ENCODE measurements around the gene OOSP2.
"Not testable (repeated sequence)": the region's sequence is repeated elsewhere in the genome, so short reads cannot be mapped to it uniquely, and the experiment has no call there.

The OOSP2 gene, protein sequence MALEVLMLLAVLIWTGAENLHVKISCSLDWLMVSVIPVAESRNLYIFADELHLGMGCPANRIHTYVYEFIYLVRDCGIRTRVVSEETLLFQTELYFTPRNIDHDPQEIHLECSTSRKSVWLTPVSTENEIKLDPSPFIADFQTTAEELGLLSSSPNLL
- 0 reads per million in 4 experiments for total RNA-seq

DNA sequence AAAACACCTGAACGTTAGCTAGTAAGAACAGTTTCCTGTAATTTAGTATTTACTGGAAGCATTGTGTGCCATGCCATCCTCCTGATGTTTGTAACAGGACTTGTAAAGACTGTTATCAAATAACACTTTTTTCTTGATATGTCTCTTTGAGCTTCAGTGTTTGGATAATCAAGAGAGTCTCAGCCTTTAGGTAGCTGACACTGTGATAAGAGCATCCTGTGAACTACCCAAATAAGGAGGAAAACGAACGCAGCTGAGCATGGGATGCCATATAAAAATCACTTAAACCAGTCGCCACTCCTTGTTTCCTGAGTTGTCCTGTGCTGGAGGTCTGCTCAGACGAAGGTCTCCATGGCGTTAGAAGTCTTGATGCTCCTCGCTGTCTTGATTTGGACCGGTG is at the start of gene OOSP2:
OOSP2 (plus strand) TSS at position 301 of the 400 bp plus-strand sequence; CDS start at position 352, 51 bp downstream.
- DNase-seq = no peak

DNA sequence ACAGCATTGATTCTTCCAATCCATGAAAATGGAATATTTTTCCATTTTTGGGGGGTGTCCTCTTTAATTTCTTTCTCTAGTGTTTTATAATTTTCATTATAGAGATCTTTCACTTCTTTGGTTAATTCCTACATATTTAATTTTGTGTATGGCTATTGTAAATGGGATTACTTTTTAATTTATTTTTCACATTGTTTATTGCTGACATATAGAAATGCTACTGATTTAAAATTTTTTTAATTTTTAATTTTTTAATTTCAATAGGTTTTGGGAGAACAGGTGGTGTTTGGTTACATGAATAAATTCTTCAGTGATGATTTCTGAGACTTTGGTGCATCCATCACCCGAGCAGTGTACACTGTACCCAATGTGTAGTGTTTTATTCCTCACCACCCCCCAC is 49.8 kb upstream of the OOSP2 start:
- DNase-seq = no peak

DNA sequence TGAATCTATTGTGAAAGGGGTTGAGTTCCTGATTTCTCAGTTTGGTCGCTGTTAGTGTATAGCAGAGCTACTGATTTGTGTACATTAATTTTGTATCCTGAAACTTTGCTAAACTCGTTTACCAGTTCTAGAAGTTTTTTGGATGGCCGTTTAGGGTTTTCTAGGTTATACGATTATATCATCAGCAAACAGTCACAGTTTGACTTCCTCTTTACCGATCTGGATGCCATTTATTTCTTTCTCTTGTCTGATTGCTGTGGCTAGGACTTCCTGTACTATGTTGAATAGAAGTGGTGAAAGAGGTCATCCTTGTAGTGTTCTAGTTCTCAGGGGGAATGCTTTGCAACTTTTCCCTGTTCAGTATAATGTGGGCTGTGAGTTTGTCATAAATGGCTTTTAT is 47.8 kb upstream of the OOSP2 start:
- no peak for DNase-seq

DNA sequence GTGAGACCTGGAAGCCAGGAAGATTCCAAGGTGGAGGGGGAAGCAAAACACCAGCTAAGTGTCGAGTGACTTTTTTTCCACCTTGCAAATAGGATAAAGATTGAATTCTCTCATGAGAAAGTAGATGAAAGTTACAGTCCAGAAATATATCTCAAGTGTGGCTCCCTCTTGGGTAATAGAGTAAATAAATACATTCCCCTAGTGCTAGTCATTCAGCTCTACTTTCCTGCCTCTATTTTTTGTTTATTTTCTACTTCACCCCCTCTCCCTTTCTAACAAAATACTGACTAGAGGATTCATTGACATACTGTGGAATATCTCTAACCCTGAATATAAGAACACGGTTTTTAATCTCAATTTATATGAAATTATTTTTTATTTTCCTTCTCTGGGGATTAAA is 42.4 kb upstream of the OOSP2 start:
- DNase-seq = no peak

DNA sequence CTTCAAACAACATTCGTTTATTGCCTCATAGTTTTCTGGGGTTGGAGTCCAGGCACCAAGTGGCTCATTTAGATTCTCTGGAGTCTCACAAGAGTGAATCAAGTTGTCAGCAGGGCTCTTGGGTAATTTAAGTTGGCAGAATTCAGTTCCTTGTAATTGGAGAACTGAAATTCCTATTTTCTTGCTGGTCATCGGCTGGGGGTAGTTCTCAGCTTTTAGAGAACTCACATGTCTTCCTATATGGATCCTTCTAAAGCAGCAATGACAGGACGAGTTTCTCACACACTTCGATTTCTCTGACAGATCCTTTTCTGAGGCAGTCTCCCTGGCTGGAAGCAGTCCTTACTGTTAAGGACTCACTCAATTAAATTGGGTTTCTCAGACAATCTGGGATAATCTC is 40.5 kb upstream of the OOSP2 start:
- no peak for DNase-seq

DNA sequence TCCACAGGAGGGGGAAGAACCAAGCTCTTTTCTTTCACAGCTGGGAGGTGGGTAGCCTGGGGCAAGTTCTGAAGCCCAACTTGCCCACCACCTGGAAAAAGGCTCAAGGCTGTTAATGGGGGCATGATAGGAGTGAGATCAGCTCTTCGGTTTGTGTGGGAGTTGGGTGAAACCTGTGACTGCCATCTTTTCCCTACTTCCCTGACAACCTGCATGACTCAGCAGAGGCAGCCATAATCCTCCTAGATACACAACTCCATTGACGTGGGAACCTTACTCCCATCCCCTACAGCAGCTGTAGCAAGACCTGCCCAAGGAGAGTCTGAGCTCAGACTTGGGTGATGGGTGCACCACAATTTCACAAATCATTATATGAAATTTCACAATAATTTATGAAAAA is 36.5 kb upstream of the OOSP2 start:
- no peak for DNase-seq

DNA sequence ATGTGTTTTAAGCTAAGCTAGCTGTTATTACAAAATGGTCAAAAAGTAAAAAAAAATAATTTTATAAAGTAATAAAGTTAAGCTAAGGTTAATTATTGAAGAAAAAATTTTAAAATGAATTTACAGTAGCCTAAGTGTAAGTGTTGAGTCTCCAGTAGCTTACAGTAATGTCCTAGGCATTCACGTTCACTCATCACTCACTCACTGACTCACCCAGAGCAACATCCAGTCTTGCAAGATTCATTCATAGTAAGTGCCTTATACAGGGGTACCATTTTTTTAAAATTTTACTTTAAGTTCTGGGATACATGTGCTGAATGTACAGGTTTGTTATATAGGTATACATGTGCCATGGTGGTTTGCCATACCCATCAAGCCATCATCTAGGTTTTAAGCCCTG is 34.8 kb upstream of the OOSP2 start:
- DNase-seq = no peak

DNA sequence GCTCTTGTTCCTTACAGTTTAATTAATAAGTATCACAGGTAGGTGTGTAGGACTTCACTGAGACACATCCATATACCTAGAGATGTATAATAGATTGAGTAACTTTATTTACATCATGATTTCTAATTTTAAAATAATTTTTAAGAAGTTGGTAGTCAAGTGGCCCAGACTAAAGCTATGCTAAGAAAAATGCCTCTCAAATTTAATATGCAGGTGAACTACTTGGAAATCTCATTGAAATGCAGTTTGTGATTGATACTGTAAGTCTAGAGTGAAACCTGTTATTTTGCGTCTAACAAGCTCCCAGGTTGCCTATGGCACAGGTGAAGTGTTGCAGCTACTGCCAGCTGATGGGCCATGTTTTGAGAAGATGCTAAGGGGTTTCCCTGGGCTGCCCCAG is 23.3 kb upstream of the OOSP2 start, which contains the start of gene OOSP4B:
OOSP4B (plus strand) TSS at position 301 of the 400 bp plus-strand sequence.
- no peak for DNase-seq

DNA sequence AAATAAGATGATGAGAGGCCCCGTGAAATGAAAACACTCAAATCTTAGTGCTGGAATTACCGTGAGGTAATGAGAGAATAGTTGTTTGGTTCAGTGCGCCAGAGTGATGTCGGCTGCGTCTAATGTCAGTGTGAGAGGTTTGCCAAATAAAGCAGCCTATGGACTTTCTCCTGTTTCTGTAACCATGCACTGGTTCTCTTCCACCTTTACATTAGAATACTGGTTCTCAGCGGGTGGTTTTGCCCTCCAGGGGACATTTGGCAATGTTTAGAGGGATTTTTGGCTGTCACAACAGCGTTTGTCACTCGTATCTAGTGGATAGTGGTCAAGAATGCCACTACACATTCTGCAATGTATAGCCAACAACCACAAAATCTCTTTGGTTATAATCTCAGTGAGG is 22.2 kb upstream of the OOSP2 start:
- DNase-seq = no peak

DNA sequence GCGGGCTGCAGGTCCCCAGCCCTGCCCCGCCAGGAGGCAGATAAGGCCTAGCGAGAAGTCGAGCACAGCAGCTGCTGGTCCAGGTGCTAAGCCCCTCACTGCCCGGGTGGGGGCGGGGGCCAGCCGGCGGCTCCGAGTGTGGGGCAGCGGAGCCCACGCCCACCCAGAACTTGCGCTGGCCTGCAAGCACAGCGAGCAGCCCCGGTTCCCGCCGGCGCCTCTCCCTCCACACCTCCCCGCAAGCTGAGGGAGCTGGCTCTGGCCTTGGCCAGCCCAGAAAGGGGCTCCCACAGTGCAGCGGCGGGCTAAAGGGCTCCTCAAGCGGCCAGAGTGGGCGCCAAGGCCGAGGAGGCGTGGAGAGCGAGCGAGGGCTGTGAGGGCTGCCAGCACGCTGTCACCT is 19.8 kb upstream of the OOSP2 start:
- not testable (repeated sequence) for DNase-seq

DNA sequence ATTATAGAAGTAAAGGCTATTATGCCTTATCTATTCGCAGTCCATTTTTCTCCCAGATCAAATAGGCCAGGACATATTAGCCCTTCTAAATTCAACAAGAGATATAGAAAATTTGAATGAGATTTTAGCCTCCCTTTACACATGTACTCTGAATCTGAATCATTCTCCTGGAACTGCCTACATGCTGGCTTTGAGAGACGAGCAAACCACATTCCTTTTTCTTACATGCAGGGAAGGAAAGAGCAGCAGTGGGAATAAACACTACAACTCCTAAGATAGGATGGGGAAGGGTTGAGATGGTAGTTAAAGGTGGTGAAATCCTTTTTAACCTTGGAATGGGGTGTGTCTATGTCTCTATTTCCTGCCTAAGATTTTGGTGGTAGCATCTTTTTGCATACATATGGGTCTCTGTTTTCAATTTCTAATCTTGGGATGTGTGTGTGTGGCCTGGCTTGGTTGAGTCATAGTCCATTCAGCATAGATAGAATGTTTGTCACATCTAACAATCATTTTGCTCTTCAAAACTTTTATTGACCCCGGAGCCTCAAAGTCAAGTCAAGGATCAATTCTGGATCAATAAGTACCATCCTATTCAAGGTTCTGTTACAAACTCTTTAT is 11.1 kb upstream of the OOSP2 start:
- DNase-seq = no peak

DNA sequence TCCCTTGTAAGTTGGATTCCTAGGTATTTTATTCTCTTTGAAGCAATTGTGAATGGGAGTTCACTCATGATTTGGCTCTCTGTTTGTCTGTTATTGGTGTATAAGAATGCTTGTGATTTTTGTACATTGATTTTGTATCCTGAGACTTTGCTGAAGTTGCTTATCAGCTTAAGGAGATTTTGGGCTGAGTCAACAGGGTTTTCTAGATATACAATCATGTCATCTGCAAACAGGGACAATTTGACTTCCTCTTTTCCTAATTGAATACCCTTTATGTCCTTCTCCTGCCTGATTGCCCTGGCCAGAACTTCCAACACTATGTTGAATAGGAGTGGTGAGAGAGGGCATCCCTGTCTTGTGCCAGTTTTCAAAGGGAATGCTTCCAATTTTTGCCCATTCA is 10.2 kb downstream of the OOSP2 start:
- not testable (repeated sequence) for DNase-seq

DNA sequence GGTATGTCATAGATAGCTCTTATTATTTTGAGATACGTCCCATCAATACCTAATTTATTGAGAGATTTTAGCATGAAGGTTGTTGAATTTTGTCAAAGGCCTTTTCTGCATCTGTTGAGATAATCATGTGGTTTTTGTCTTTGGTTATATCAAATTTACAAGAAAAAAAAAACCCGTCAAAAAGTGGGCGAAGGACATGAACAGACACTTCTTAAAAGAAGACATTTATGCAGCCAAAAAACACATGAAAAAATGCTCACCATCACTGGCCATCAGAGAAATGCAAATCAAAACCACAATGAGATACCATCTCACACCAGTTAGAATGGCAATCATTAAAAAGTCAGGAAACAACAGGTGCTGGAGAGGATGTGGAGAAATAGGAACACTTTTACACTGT is 10.6 kb downstream of the OOSP2 start:
- DNase-seq = not testable (repeated sequence)

DNA sequence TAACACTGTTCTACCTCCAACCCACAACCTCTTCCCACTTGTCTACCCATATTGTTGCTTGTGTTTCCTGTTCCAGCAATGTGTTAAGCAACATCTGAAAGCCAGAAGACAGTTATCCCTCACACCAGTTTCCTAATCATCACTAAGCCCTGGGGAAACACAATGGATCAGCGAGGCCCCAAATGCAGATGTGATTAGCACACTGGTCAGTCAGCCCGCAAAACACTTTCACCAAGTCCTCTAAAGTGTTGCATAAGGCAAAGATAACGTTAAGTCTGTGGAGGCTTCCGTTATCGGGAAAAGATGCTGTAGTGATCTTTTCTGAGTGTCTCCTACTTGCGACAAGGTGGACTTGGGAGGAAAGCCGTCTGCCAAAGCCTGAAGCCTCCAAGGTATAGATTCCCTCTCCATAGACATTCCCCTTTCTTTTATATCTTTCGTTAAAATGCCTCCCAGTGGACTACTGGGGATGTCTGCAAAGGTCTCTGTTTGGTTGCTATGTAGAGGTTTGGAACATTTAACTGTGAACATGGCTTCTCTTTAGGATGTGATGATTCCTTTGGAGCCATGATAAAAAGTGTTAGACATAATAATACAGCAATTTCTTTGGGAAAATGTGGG is 16.2 kb downstream of the OOSP2 start, which contains the start of gene MS4A3:
MS4A3 (plus strand) TSS at position 317 of the 621 bp plus-strand sequence. CDS start 4,496 bp downstream, outside the sequence.
- DNase-seq = no peak

DNA sequence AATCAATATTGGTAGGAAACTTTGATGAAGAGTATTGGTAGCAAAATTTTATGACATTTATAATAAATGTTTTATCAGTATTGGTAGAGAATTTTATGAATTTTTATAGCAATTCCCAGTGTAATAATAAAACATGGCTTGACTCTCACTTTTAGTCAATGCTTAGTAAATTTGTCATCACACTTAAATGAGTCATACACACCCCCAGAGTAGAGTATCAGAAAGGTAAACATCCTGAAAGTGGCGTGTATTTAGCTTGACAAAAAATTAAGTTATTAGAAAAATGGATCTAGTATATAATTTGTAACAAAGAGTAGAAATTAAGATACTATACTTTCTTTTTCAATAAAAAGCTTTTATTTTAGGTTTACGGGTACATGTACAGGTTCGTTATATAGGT is 18.8 kb downstream of the OOSP2 start:
- DNase-seq = no peak

DNA sequence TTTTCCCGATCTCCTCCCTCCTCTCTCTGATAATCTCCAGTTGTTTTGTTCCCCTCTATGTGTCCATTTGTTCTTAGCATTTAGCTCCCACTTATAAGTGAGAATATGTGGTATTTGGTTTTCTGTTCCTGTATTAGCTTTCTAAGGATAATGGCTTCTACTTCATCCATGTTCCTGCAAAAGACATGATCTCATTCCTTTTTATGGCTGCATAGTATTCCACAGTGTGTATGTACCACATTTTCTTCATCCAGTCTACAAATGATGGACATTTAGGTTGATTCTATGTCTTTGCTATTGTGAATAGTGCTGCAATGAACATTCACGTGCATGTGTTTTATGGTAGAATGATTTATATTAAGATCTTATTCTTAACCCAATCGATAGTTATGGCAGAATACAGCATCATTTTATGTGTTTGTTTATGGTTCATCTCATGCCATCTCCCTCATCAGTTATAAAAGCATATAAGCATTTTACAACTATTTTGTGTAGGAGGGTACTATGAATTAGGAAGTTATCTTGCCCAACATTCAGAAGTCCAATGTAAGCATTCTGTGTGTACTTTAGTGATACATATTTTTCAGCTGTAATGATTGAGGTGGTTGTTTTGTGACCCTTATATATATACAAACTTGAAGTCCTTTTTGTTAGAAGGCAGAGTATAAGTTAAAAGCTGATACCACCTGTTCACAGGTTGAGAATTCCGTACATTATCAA is 19.5 kb downstream of the OOSP2 start:
- no peak for DNase-seq

DNA sequence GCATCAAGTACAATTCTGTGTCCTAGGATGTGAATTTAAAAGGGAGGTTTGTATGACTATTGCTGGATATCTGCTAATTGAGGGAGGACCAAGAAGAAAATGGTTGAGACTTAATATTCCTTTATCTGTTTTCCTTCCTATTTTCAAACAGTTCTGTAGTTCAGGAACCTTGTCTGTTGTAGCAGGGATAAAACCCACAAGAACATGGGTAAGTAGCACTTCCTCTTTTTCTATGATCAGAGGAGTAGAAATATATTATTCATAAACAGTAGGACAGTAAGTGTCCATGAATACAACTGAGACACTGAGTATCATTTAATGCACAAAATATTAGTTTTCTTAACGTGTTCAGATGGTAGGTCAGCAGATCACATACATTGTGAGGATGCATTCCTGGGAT is 23.9 kb downstream of the OOSP2 start:
- no peak for DNase-seq

DNA sequence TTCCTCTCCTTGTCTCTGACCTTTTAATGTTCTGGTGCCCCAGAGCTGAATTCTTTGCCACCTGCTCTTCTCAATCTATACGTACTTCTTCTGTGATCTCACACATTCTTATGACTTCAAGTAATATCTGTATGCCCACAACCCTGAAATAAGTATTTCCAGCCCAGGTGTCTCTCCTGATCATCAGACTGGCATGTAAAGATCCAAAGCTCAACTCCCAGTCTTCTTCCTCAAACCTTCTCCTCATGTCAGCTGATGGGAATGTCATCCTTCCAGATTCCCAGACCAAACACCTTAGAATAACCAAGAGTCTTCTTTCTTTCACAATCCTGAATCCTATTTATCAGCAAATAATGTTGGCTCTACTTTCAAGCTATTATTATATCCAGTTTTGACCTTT is 25.6 kb downstream of the OOSP2 start:
- no peak for DNase-seq

DNA sequence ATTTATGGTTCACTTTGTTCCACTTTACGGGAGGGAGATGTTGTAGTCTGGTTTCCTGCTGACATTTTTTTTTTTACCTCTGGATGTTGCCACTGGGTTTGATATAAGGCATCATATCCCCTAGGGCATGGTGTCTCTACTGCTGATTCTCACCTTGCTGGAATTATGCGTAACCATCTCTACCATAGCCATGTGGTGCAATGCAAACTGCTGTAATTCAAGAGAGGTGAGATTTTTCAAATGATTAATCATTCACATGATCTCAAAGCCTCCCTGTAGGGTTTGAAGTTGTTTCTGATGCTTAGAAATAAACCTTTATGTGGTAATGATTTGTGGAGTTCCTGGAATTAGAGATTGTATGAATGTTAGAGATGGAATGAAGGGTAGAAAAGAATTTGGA is 29.2 kb downstream of the OOSP2 start:
- DNase-seq = no peak

DNA sequence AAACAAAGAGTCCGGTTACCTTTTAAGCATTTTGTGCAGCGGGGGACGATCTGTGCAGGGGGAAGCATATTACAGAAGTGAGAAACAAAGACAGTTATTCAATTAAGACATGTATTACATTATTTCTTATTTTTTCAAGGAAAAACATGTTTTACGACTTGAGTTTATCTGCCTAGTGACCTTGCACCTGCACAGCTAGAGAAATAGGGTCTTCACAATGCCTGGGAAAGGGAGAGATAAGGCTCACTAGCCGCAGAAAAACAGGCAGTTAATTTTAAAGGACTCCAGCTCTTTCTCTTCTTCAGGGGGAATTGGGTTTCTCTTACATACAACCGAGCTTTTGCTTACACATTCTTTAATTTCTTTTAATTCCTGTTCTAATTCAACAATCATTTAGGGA is 31.4 kb downstream of the OOSP2 start:
- DNase-seq = not testable (repeated sequence)

DNA sequence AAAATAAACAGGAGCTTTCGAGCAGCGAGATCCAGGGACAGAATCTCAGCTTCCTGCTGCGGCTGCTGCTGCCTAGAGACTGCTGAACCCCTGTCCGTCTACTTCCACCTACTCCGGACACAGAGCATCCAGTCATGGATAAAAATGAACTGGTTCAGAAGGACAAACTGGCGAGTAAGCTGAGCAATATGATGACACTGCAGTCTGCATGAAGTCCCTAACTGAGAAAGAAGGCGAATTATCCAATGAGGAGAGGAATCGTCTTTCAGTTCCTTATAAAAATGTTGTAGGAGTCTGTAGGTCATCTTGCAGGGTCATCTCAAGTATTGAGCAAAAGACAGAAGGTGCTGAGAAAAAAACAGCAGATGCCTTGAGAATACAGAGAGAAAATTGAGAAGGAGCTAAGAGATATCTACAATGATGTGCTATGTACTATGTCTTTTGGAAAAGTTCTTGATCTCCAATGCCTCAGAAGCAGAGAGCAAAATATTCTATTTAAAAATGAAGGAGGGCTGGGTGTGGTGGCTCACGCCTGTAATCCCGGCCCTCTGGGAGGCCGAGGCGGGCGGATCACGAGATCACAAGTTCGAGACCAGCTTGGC is 37.1 kb downstream of the OOSP2 start:
- no peak for DNase-seq

DNA sequence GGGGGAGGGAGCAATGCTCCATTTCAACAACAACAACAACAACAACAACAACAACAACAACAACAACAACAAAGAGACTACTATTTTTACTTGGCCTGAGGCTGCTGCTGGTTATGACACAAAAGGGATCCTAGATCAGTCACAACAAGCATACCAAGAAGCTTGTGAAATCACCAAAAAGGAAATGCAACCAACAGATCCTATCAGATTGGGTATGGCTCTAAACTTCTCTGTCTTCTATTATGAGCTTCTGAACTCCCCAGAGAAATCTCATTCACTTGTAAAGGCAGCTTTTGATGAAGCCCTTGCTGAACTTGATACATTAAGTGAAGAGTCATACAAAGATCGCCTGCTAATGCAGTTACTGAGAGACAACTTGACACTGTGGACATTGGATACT is 37.8 kb downstream of the OOSP2 start:
- DNase-seq = no peak

DNA sequence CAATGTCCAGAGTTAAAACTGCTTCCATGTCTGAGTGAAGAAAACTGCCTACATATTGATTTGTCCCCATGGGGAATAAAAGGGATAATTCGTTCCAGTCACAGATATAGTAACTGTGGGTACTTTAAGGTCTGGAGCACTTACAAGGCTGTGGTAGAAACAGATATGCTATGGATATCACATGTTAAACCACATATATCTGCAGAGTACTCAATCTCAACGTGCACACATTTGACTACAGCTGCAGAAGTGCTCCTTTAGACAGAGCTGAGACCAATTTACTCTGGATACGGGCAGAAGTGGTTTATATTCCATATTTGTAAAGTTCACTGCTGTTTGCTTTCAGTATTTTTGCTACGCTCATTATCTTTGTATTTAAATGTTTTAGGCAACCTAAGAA is 38.5 kb downstream of the OOSP2 start:
- no peak for DNase-seq

Data from effector CD8-positive, alpha-beta T cell (primary cell).